Testis (tissue), 2 donors: ENCODE data around the gene RBKS.

Source experiments
- CTCF ChIP-seq, 3 experiments: fragments of 450-650 bp in 2 of 3; fragments of 200-600 bp in 1 of 3; sonication (generic) in 1 of 3; IDR thresholded peaks; one replicate each; pipeline ENCODE4 v1.5.1; 2016 to 2019; ENCODE audit warnings: antibody characterized with exemption in 3 of 3, mild to moderate bottlenecking in 2 of 3, moderate library complexity in 1 of 3
- POLR2A ChIP-seq: fragments of 450-650 bp; IDR thresholded peaks from one replicate; pipeline ENCODE4 v1.6.1; 2017; ENCODE audit warnings: antibody characterized with exemption, mild to moderate bottlenecking, moderate library complexity

GRCh38 chr2:27741673-27742072 is 148.5 kb downstream of the RBKS start:
- TF ChIP-seq CTCF (IDR thresholded peaks at IDR 0.05) (no peak), POLR2A (no peak)
